ENCODE measurements around the gene FCRLA.

Gene FCRLA

GRCh38 chr1:161718559-161719324 lies 11.7 kb downstream of the FCRLA start:
- H3K4me3 ChIP-seq (ENCODE audit: control insufficient read depth, low read depth, low read length) = no peak overlapping the region
- TF ChIP-seq, protein P1, sequence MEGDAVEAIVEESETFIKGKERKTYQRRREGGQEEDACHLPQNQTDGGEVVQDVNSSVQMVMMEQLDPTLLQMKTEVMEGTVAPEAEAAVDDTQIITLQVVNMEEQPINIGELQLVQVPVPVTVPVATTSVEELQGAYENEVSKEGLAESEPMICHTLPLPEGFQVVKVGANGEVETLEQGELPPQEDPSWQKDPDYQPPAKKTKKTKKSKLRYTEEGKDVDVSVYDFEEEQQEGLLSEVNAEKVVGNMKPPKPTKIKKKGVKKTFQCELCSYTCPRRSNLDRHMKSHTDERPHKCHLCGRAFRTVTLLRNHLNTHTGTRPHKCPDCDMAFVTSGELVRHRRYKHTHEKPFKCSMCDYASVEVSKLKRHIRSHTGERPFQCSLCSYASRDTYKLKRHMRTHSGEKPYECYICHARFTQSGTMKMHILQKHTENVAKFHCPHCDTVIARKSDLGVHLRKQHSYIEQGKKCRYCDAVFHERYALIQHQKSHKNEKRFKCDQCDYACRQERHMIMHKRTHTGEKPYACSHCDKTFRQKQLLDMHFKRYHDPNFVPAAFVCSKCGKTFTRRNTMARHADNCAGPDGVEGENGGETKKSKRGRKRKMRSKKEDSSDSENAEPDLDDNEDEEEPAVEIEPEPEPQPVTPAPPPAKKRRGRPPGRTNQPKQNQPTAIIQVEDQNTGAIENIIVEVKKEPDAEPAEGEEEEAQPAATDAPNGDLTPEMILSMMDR (IDR thresholded peaks at IDR 0.05; ENCODE audit: control insufficient read depth, insufficient read depth, low read depth, low read length, missing control alignments) = no peak
- DNase-seq (ENCODE audit: low read depth) = no peak

GRCh38 chr1:161719325-161719611 lies 12.2 kb downstream of the FCRLA start:
- no peak overlapping the region for H3K4me3 ChIP-seq (ENCODE audit: control insufficient read depth, low read depth, low read length)
- DNase-seq (ENCODE audit: low read depth) = no peak
- TF ChIP-seq, protein P1 (IDR thresholded peaks at IDR 0.05; ENCODE audit: control insufficient read depth, insufficient read depth, low read depth, low read length, missing control alignments) = no peak

DNA sequence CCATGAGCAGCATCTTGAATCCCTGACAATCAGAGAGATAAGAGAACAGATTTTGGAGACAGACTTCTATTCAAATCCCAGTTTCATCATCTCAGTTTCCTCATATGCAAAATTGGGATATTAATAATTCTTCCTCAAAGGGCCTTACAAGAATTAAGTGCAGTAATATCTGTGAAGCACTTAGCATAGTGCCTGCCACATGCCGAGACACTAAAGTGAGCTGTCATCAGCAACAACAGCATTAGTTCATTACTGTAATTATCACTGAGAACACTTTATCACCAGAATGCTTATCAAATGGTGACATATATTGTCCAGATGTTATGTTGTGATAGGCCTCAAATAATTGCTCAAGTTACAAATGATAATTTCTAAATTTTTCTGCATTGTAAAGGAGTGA lies 13.4 kb downstream of the FCRLA start:
- DNase-seq (ENCODE audit: low read depth) = no peak
- TF ChIP-seq, protein P1 (IDR thresholded peaks at IDR 0.05; ENCODE audit: control insufficient read depth, insufficient read depth, low read depth, low read length, missing control alignments) = no peak
- no peak overlapping the region for H3K4me3 ChIP-seq (ENCODE audit: control insufficient read depth, low read depth, low read length)

DNA sequence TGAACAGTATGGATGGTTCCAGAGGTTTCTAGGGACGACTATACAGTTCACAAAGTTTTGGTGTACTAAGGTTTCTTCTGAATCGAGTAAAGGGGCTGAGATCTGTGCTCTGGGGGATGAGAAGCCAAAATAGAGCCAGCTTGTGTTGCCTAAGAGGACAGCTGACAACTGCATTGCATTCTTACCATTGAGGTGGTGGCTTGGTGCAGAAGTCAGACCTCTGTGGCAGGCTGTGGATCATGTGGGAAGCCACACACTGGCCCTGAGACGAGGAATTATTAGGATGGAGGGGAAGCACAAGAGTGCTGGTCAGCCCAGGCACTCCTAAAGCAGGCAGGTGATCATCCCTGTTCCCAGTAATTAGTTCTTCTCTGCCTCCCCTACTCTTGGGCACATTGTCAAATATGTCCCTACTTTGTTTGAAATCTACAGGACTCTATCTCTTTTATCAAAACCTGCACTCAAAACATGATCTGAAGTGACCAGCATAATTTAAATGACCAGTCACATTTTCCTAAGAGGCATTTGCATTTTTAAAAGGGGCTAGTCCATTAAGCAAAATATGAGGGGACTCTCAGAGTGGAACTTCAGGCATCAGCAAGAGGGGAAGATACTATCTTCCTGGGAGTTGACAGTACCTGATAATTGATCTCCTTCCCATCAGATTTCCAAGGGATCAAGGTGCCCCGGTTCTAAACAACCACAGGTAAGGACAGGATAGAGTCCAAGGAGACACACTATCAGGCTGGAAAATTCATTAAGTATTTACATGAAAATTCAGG lies 14.1 kb downstream of the FCRLA start, which contains the start of gene FCRLB:
FCRLB (plus strand) TSS at position 589 of the 782 bp plus-strand sequence. CDS start 1,129 bp downstream, outside the sequence.
- no peak for DNase-seq (ENCODE audit: low read depth)
- TF ChIP-seq, protein P1 (IDR thresholded peaks at IDR 0.05; ENCODE audit: control insufficient read depth, insufficient read depth, low read depth, low read length, missing control alignments) = no peak

GRCh38 chr1:161721738-161722343 lies 14.8 kb downstream of the FCRLA start:
- DNase-seq (ENCODE audit: low read depth) = peak; percentile 74
- H3K4me3 ChIP-seq (ENCODE audit: control insufficient read depth, low read depth, low read length) = no peak overlapping the region
- TF ChIP-seq, protein P1 (IDR thresholded peaks at IDR 0.05; ENCODE audit: control insufficient read depth, insufficient read depth, low read depth, low read length, missing control alignments) = no peak

More for the DNA sequence above, 14.1 kb downstream of the FCRLA start, which contains the start of gene FCRLB:
- H3K4me3 ChIP-seq (ENCODE audit: control insufficient read depth, low read depth, low read length) = no peak within 1 kb of the TSS

DNA sequence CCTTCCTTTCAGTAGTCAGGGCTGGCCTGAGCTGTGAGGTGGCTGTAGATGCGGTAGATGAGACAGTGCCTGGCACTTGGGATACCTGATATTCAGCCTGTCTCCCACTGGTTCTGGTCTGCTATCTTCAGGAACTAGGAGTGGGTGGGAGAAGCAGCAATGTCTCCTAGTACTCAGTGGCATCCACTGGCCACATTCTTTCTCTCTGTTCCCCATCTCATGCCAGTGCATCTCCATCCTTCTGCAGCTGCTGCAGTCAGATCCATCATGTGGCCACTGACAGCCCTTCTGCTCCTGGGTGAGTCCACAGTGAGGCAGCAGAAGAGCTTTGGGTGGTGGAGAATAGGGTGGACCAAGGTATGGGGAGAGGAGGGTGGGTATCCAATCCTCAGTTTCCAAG lies 15.4 kb downstream of the FCRLA start:
- TF ChIP-seq, protein P1 (IDR thresholded peaks at IDR 0.05; ENCODE audit: control insufficient read depth, insufficient read depth, low read depth, low read length, missing control alignments) = no peak
- H3K4me3 ChIP-seq (ENCODE audit: control insufficient read depth, low read depth, low read length) = no peak overlapping the region
- DNase-seq (ENCODE audit: low read depth) = no peak
